Measurements from ENCODE around the gene STK24. TPM values are rescaled to one million over a fixed set of nuclear protein-coding genes. Genes with fewer than 3 reads are reported as not detected.

Gene STK24
- total RNA-seq, 4 donors from 2014 or later = 28.7 to 68.4 (median 49.4) TPM

DNA sequence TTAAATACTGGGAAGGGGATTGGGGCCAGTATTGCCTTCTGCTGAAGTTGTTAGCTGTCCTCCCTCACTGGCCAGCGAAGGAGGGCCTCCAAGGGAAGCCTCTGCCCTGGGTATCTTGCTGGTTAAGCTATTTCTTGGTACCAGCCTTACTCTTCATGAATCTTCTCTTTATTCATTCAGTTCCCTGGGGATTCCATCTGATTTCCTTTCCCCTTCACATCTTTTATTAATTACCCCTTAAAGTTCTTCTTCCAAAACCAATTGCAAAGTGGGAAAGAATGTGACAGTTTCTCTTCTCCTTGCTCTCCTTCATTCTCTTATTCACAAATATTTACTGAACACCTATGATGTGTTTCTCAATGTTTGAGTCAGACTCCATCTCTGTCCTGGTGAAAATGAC, 36.7 kb upstream of the STK24 start:
- intact Hi-C loops (cut with DNase I; ENCODE audit: low total_unique reads) = no loop called here
- Histone ChIP-seq H3K4me3 (no peak overlapping the region), H3K36me3 (no peaks in the 10 kb centered on the region), H3K9me3 (no peaks in the 10 kb centered on the region), H3K27me3 (no peaks in the 10 kb centered on the region), H3K4me1 (no peaks in the 10 kb centered on the region), H3K27ac (no peak overlapping the region)
- in situ Hi-C loops (cut with MboI; ENCODE audit: low sequenced_read_pairs in 4 of 4) = no loop called here
- DNase-seq = no peak
- ATAC-seq = no peak
- TF ChIP-seq, protein P1, sequence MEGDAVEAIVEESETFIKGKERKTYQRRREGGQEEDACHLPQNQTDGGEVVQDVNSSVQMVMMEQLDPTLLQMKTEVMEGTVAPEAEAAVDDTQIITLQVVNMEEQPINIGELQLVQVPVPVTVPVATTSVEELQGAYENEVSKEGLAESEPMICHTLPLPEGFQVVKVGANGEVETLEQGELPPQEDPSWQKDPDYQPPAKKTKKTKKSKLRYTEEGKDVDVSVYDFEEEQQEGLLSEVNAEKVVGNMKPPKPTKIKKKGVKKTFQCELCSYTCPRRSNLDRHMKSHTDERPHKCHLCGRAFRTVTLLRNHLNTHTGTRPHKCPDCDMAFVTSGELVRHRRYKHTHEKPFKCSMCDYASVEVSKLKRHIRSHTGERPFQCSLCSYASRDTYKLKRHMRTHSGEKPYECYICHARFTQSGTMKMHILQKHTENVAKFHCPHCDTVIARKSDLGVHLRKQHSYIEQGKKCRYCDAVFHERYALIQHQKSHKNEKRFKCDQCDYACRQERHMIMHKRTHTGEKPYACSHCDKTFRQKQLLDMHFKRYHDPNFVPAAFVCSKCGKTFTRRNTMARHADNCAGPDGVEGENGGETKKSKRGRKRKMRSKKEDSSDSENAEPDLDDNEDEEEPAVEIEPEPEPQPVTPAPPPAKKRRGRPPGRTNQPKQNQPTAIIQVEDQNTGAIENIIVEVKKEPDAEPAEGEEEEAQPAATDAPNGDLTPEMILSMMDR (IDR thresholded peaks at IDR 0.05 in 4 of 5, conservative IDR thresholded peaks at IDR 0.05 in 1 of 5) = no peak
- no peak for TF ChIP-seq POLR2A (IDR thresholded peaks at IDR 0.05)

DNA sequence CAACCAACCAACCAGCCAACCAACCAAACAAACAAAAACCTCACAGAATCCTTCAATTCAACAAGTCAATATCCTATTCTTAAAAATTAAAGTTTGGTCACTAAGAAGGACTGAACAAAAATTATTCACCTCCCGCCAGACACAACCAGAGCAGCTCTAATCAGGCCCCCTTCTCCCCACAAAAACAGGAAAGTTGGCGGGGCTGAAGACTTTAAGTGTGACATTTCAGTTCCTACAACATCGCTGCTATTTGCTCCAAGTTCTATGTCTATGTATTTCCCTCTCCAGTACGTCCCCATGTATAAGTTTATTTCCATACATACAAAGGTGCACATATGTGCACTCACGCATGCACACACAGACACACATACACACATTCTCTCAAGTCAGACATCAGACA, 32.8 kb upstream of the STK24 start:
- no peak overlapping the region for H3K27ac ChIP-seq
- H3K9me3 ChIP-seq = no peaks in the 10 kb centered on the region
- intact Hi-C loops (cut with DNase I; ENCODE audit: low total_unique reads) (no loop called here), in situ Hi-C loops (cut with MboI; ENCODE audit: low sequenced_read_pairs in 4 of 4) (no loop called here)
- DNase-seq = no peak
- no peaks in the 10 kb centered on the region for H3K36me3 ChIP-seq
- no peak for TF ChIP-seq POLR2A (IDR thresholded peaks at IDR 0.05)
- TF ChIP-seq, protein P1 (IDR thresholded peaks at IDR 0.05 in 4 of 5, conservative IDR thresholded peaks at IDR 0.05 in 1 of 5) = no peak
- H3K27me3 ChIP-seq = no peaks in the 10 kb centered on the region
- H3K4me1 ChIP-seq = no peaks in the 10 kb centered on the region
- H3K4me3 ChIP-seq = no peak overlapping the region
- ATAC-seq = no peak

DNA sequence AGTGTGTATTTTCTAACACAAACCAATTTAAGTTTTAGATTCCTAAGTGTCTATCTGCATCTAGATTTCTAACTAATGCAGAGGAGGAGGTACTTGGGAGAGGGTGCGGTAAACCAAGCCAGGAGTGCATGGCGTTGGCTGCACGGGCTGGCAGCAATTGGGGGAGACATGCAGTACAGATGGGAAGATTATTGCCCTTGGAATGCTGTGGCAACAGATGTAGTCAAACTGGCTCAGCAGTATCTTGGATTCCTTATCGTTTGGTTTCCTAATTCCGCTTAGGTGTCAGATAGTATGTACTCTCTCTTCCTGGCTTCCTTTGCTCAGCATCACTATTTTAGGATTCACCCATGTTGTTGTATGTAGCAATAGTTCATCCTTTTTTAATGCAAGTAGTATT, 29.4 kb upstream of the STK24 start:
- intact Hi-C loops (cut with DNase I; ENCODE audit: low total_unique reads) (no loop called here), in situ Hi-C loops (cut with MboI; ENCODE audit: low sequenced_read_pairs in 4 of 4) (no loop called here)
- H3K4me3 ChIP-seq = no peak overlapping the region
- no peaks in the 10 kb centered on the region for H3K4me1 ChIP-seq
- no peaks in the 10 kb centered on the region for H3K36me3 ChIP-seq
- ATAC-seq = no peak
- H3K27me3 ChIP-seq = no peaks in the 10 kb centered on the region
- H3K27ac ChIP-seq = no peak overlapping the region
- no peak for DNase-seq
- no peak for TF ChIP-seq POLR2A (IDR thresholded peaks at IDR 0.05)
- TF ChIP-seq, protein P1 (IDR thresholded peaks at IDR 0.05 in 4 of 5, conservative IDR thresholded peaks at IDR 0.05 in 1 of 5) = no peak
- no peaks in the 10 kb centered on the region for H3K9me3 ChIP-seq

DNA sequence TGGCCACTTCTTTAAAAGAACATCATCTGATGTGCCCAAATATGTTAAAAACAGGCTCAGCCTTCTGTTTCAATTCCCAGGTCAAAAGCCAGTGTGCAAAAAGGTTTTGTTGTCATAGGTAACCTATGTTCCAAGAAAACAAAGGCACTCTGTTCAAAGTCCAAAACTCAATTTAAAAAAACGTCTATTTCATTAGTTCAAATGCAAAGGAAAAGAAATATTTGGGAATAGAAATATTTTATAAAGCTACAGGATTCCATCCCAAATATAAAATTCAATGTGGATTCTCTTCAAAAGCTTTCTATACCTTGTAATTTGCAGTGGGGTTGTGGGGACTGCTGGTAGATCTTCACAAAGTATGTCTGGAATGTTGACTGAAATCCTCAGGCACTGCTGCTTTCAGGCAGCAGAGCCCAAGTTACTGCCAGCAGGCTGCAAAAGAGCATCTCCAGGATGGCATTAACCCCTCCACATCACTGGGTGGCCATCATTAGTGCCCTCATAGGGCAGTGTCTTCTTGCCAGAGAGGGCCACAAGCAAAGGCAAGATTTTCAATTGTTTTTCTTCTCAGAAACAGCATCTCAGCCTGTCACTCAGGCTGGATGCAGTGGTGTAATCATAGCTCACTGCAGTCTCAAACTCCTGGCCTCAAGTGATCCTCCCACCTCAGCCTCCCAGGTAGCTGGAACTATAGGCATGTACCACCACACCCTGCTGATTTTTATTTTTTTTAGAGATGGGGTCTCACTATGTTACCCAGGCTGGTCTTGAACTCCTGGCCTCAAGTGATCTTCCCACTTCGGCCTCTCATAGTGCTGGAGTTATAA, 22.8 kb upstream of the STK24 start:
- Histone ChIP-seq H3K36me3 (no peaks in the 10 kb centered on the region), H3K27me3 (no peaks in the 10 kb centered on the region), H3K9me3 (no peaks in the 10 kb centered on the region), H3K4me3 (no peak overlapping the region), H3K4me1 (no peaks in the 10 kb centered on the region), H3K27ac (no peak overlapping the region)
- DNase-seq = no peak
- ATAC-seq = no peak
- no peak for TF ChIP-seq POLR2A (IDR thresholded peaks at IDR 0.05)
- TF ChIP-seq, protein P1 (IDR thresholded peaks at IDR 0.05 in 4 of 5, conservative IDR thresholded peaks at IDR 0.05 in 1 of 5) = no peak
- intact Hi-C loops (cut with DNase I; ENCODE audit: low total_unique reads) (no loop called here), in situ Hi-C loops (cut with MboI; ENCODE audit: low sequenced_read_pairs in 4 of 4) (no loop called here)

Data from gastrocnemius medialis (tissue), 4 donors.